ENCODE measurements around the gene AHCYL1.

DNA sequence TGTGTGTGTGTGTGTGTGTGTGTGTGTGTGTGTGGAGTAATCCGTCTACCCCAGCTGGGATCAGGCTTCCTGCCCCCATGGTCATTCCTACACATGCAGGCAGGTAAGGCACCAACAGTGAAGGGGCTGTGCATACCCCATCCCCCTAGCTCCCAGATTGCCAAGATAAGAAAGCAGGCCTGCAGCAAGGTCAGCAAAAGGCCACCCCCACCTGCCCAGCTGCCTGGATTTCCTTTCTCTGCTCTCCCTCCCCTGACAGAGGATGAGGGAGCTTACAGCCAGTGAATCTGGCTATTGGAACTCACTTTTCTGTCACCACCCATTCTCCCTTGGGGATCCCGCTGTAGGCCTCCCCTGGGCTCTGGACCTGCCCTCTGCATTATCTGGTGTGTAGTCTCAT, 78.0 kb downstream of the AHCYL1 start:
- TF ChIP-seq, protein P1, sequence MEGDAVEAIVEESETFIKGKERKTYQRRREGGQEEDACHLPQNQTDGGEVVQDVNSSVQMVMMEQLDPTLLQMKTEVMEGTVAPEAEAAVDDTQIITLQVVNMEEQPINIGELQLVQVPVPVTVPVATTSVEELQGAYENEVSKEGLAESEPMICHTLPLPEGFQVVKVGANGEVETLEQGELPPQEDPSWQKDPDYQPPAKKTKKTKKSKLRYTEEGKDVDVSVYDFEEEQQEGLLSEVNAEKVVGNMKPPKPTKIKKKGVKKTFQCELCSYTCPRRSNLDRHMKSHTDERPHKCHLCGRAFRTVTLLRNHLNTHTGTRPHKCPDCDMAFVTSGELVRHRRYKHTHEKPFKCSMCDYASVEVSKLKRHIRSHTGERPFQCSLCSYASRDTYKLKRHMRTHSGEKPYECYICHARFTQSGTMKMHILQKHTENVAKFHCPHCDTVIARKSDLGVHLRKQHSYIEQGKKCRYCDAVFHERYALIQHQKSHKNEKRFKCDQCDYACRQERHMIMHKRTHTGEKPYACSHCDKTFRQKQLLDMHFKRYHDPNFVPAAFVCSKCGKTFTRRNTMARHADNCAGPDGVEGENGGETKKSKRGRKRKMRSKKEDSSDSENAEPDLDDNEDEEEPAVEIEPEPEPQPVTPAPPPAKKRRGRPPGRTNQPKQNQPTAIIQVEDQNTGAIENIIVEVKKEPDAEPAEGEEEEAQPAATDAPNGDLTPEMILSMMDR (IDR thresholded peaks at IDR 0.05): no peak
- no peak for TF ChIP-seq POLR2A (IDR thresholded peaks at IDR 0.05)

Measured in thyroid gland (tissue), 4 donors.